Measurements from ENCODE around the gene FARSB. TPM values are rescaled to one million over a fixed set of nuclear protein-coding genes. Genes with fewer than 3 reads are reported as not detected.
"Not testable (repeated sequence)": the region's sequence is repeated elsewhere in the genome, so short reads cannot be mapped to it uniquely, and the experiment has no call there.

Gene FARSB
- total RNA-seq, 1 experiment from 2014 or later = 50.2 TPM

DNA sequence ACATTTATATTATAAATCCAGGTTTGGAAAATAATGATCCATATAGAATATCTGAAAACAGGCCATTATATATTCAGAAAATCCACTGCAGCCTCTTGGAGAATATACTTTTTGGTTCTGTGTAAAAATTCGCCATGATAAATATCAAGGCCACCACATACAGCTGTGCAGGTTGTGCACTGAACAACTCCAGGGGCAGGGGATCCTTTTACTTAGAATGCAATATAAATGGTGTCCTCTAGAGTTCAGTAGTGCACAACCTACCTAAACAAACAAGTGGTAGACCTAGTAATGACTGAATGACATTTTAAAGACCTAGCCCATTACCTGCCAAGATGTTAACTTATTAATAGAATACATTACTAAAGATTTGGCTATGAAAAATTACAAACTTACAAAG, 37.9 kb upstream of the FARSB start:
- DNase-seq = peak in 1 of 2 experiments; percentile 52
- Histone ChIP-seq H3K9me3 (ENCODE audit: insufficient read depth, low read depth) (no peaks in the 10 kb centered on the region), H2AFZ (no peak overlapping the region), H3K9me2 (ENCODE audit: insufficient read depth) (no peaks in the 10 kb centered on the region), H3K79me2 (ENCODE audit: low read depth) (no peaks in the 10 kb centered on the region), H3K36me3 (ENCODE audit: low read depth) (no peaks in the 10 kb centered on the region), H4K20me1 (ENCODE audit: insufficient read depth) (no peaks in the 10 kb centered on the region), H3K4me3 (no peak overlapping the region), H3K27me3 (ENCODE audit: insufficient read depth, low read depth) (no peaks in the 10 kb centered on the region), H3K27ac (no peak overlapping the region), H3K4me1 (replicated peaks; ENCODE audit: insufficient read depth) (no peaks in the 10 kb centered on the region), H3F3A (ENCODE audit: insufficient read depth, low read depth) (no peaks in the 10 kb centered on the region), H3K4me2 (no peak overlapping the region)
- BruUV-seq (replicated peaks) = no TSS peak
- intact Hi-C loops (cut with micrococcal nuclease; ENCODE audit: unreplicated experiment) = loop anchor here (1.0 to 10.0 kb wide), 3 partner anchors 209 to 531 kb away; no protein-coding TSS in a partner anchor
- CTCF ChIA-PET = interaction anchor here (0.5 to 0.7 kb wide), 2 partner anchors 14 to 103 kb away, joined by 3 to 15 read pairs; no protein-coding TSS in a partner anchor
- POLR2A ChIA-PET (ENCODE audit: unreplicated experiment) = no interaction called here
- TF ChIP-seq CTCF (conservative IDR thresholded peaks at IDR 0.05) (peak; percentile 78), EZH2 (IDR thresholded peaks at IDR 0.05; ENCODE audit: low read depth) (no peak)

DNA sequence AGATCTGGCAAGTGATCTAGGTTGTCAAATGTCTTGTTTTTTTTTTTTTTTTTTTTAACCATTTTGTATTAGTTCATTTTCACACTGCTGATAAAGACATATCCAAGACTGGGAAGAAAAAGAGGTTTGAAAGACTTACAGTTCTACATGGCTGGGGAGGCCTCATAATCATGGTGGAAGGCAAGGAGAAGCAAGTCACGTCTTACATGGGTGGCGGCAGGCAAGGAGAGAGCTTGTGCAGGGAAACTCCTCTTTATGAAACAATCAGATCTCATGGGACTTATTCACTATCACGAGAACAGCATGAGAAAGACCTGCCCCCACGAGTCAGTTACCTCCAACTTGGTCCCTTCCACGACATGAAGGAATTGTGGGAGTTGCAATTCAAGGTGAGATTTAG, 37.5 kb upstream of the FARSB start:
- H2AFZ ChIP-seq; H3K4me2 ChIP-seq; DNase-seq; H4K20me1 ChIP-seq (ENCODE audit: insufficient read depth); H3K4me1 ChIP-seq (replicated peaks; ENCODE audit: insufficient read depth); H3K27me3 ChIP-seq (ENCODE audit: insufficient read depth, low read depth); H3K79me2 ChIP-seq (ENCODE audit: low read depth); BruUV-seq (replicated peaks); H3K36me3 ChIP-seq (ENCODE audit: low read depth); POLR2A ChIA-PET (ENCODE audit: unreplicated experiment); H3K9me3 ChIP-seq (ENCODE audit: insufficient read depth, low read depth); H3K4me3 ChIP-seq; H3F3A ChIP-seq (ENCODE audit: insufficient read depth, low read depth); H3K9me2 ChIP-seq (ENCODE audit: insufficient read depth); H3K27ac ChIP-seq: not testable (repeated sequence)
- intact Hi-C loops (cut with micrococcal nuclease; ENCODE audit: unreplicated experiment) = loop anchor here (5.0 to 10.0 kb wide), 2 partner anchors 264 to 531 kb away; no protein-coding TSS in a partner anchor
- CTCF ChIA-PET = interaction anchor here (0.7 kb wide), 1 partner anchor 14 kb away, joined by 15 read pairs; no protein-coding TSS in a partner anchor

- Histone ChIP-seq H3K9me2 (ENCODE audit: insufficient read depth) (no peaks in the 10 kb centered on the region), H3K79me2 (ENCODE audit: low read depth) (no peaks in the 10 kb centered on the region), H3K4me1 (replicated peaks; ENCODE audit: insufficient read depth) (no peaks in the 10 kb centered on the region), H3K9me3 (ENCODE audit: insufficient read depth, low read depth) (no peaks in the 10 kb centered on the region), H3F3A (ENCODE audit: insufficient read depth, low read depth) (no peaks in the 10 kb centered on the region), H4K20me1 (ENCODE audit: insufficient read depth) (no peaks in the 10 kb centered on the region), H2AFZ (no peak overlapping the region), H3K4me3 (no peak overlapping the region), H3K4me2 (no peak overlapping the region), H3K27ac (no peak overlapping the region), H3K27me3 (ENCODE audit: insufficient read depth, low read depth) (no peaks in the 10 kb centered on the region), H3K36me3 (ENCODE audit: low read depth) (no peaks in the 10 kb centered on the region)
- BruUV-seq (replicated peaks) = no TSS peak
- TF ChIP-seq CTCF (conservative IDR thresholded peaks at IDR 0.05) = peak; percentile 100
- TF ChIP-seq EZH2 (IDR thresholded peaks at IDR 0.05; ENCODE audit: low read depth) = no peak
- ChIA-PET CTCF (interaction anchor here (0.6 to 1.6 kb wide), 12 partner anchors 9 to 938 kb away, joined by 3 to 7 read pairs (median 4); no protein-coding TSS in a partner anchor), POLR2A (ENCODE audit: unreplicated experiment) (no interaction called here)
- intact Hi-C loops (cut with micrococcal nuclease; ENCODE audit: unreplicated experiment) = loop anchor here (1.0 to 10.0 kb wide), 6 partner anchors 213 to 1108 kb away; no protein-coding TSS in a partner anchor
- DNase-seq = peak; percentile 80 to 87
Observed at GRCh38 chr2:222690564-222691200, 34.8 kb upstream of the FARSB start.
